ENCODE data around the gene CFAP74. TPM values are rescaled to one million over a fixed set of nuclear protein-coding genes. Genes with fewer than 3 reads are reported as not detected.
A peak's percentile ranks its signal among the peaks of the same experiment; 100 is the strongest.
"Not testable (repeated sequence)": the region's sequence is repeated elsewhere in the genome, so short reads cannot be mapped to it uniquely, and the experiment has no call there.

Gene CFAP74
- total RNA-seq, 1 experiment from 2014 or later, result not detected

- no peak for TF ChIP-seq CTCF (IDR thresholded peaks at IDR 0.05; ENCODE audit: unreplicated experiment)
- CTCF ChIA-PET, result no interaction called here
- Mint-ChIP-seq H3K27me3 (ENCODE audit: unreplicated experiment) (no peaks in the 10 kb centered on the region), H3K4me3 (ENCODE audit: low read depth, unreplicated experiment) (peak overlapping the region; percentile 79), H3K4me1 (ENCODE audit: low read depth, unreplicated experiment) (peaks cover 18% of the 10 kb centered on the region), H3K27ac (ENCODE audit: unreplicated experiment) (peak overlapping the region; percentile 45), H3K9me3 (ENCODE audit: low read depth, unreplicated experiment) (no peaks in the 10 kb centered on the region), H3K36me3 (ENCODE audit: insufficient read depth, unreplicated experiment) (peaks cover 41% of the 10 kb centered on the region)
- intact Hi-C loops (cut with micrococcal nuclease; ENCODE audit: unreplicated experiment), result no loop called here
- DNase-seq, result peak; percentile 22
- BruUV-seq (replicated peaks), result no TSS peak
Observed at GRCh38 chr1:1891349-1892078, 112.1 kb downstream of the CFAP74 start.

GRCh38 chr1:1890506-1891348 is 112.9 kb downstream of the CFAP74 start, which contains the start of gene GNB1:
Gene GNB1, minus strand, starts transcription at chr1:1891087. Its CDS starts 65,634 bp downstream, at chr1:1825453.
- H3K4me1 Mint-ChIP-seq (ENCODE audit: low read depth, unreplicated experiment), result peaks cover 18% of the 10 kb centered on the region
- H3K27me3 Mint-ChIP-seq (ENCODE audit: unreplicated experiment), result no peaks in the 10 kb centered on the region
- H3K36me3 Mint-ChIP-seq (ENCODE audit: insufficient read depth, unreplicated experiment), result peaks cover 41% of the 10 kb centered on the region
- no peaks in the 10 kb centered on the region for H3K9me3 Mint-ChIP-seq (ENCODE audit: low read depth, unreplicated experiment)
- peak; percentile 86 for DNase-seq
- intact Hi-C loops (cut with micrococcal nuclease; ENCODE audit: unreplicated experiment), result no loop called here
- no peak for TF ChIP-seq CTCF (IDR thresholded peaks at IDR 0.05; ENCODE audit: unreplicated experiment)
- CTCF ChIA-PET, result no interaction called here
- peak within 1 kb of the TSS; percentile 45 for H3K27ac Mint-ChIP-seq (ENCODE audit: unreplicated experiment)
- H3K4me3 Mint-ChIP-seq (ENCODE audit: low read depth, unreplicated experiment), result peak within 1 kb of the TSS; percentile 79
- BruUV-seq (replicated peaks), result no TSS peak

- H3K36me3 Mint-ChIP-seq (ENCODE audit: insufficient read depth, unreplicated experiment), result peaks cover 39% of the 10 kb centered on the region
- H3K27me3 Mint-ChIP-seq (ENCODE audit: unreplicated experiment), result no peaks in the 10 kb centered on the region
- DNase-seq, result peak; percentile 21
- intact Hi-C loops (cut with micrococcal nuclease; ENCODE audit: unreplicated experiment), result no loop called here
- TF ChIP-seq CTCF (IDR thresholded peaks at IDR 0.05; ENCODE audit: unreplicated experiment), result no peak
- peaks cover 16% of the 10 kb centered on the region for H3K4me1 Mint-ChIP-seq (ENCODE audit: low read depth, unreplicated experiment)
- no TSS peak for BruUV-seq (replicated peaks)
- no peak overlapping the region for H3K27ac Mint-ChIP-seq (ENCODE audit: unreplicated experiment)
- CTCF ChIA-PET, result interaction anchor here (0.6 kb wide), 1 partner anchor 245 kb away, joined by 3 read pairs; no protein-coding TSS in a partner anchor
- H3K9me3 Mint-ChIP-seq (ENCODE audit: low read depth, unreplicated experiment), result no peaks in the 10 kb centered on the region
- H3K4me3 Mint-ChIP-seq (ENCODE audit: low read depth, unreplicated experiment), result peak overlapping the region; percentile 79
Observed at GRCh38 chr1:1889847-1890505, 113.6 kb downstream of the CFAP74 start.

GRCh38 chr1:1889090-1889750 is 114.4 kb downstream of the CFAP74 start:
- intact Hi-C loops (cut with micrococcal nuclease; ENCODE audit: unreplicated experiment), result no loop called here
- no peak for TF ChIP-seq CTCF (IDR thresholded peaks at IDR 0.05; ENCODE audit: unreplicated experiment)
- Mint-ChIP-seq H3K27ac (ENCODE audit: unreplicated experiment) (no peak overlapping the region), H3K36me3 (ENCODE audit: insufficient read depth, unreplicated experiment) (peaks cover 33% of the 10 kb centered on the region), H3K4me1 (ENCODE audit: low read depth, unreplicated experiment) (peaks cover 11% of the 10 kb centered on the region), H3K4me3 (ENCODE audit: low read depth, unreplicated experiment) (peak overlapping the region; percentile 79), H3K27me3 (ENCODE audit: unreplicated experiment) (no peaks in the 10 kb centered on the region), H3K9me3 (ENCODE audit: low read depth, unreplicated experiment) (no peaks in the 10 kb centered on the region)
- no peak for DNase-seq
- TSS peak; percentile 42 for BruUV-seq (replicated peaks)
- CTCF ChIA-PET, result interaction anchor here (0.6 kb wide), 1 partner anchor 246 kb away, joined by 3 read pairs; no protein-coding TSS in a partner anchor

- H3K4me3 Mint-ChIP-seq (ENCODE audit: low read depth, unreplicated experiment); intact Hi-C loops (cut with micrococcal nuclease; ENCODE audit: unreplicated experiment): not testable (repeated sequence)
Observed at GRCh38 chr1:1883890-1884289, 119.7 kb downstream of the CFAP74 start.

More at GRCh38 chr1:1883890-1884289, 119.7 kb downstream of the CFAP74 start:
- BruUV-seq (replicated peaks); DNase-seq; H3K27me3 Mint-ChIP-seq (ENCODE audit: unreplicated experiment); H3K27ac Mint-ChIP-seq (ENCODE audit: unreplicated experiment); CTCF ChIA-PET; H3K9me3 Mint-ChIP-seq (ENCODE audit: low read depth, unreplicated experiment): not testable (repeated sequence)
- Mint-ChIP-seq H3K36me3 (ENCODE audit: insufficient read depth, unreplicated experiment) (peaks cover 17% of the 10 kb centered on the region), H3K4me1 (ENCODE audit: low read depth, unreplicated experiment) (peaks cover 12% of the 10 kb centered on the region)

All from Calu3 (cell line).